Measurements from ENCODE around the gene SOX3. TPM values are rescaled to one million over a fixed set of nuclear protein-coding genes. Genes with fewer than 3 reads are reported as not detected.

Gene SOX3
- not detected for total RNA-seq

GRCh38 chrX:140504371-140505324 is at the start of gene SOX3:
SOX3 (minus strand) TSS chrX:140505069; CDS start chrX:140505060, 9 bp downstream.
- H3K27me3 Mint-ChIP-seq = peaks cover 59% of the 10 kb centered on the region
- CTCF ChIA-PET = interaction anchor here (0.6 kb wide), 1 partner anchor 659 kb away, joined by 3 read pairs; no protein-coding TSS in a partner anchor
- intact Hi-C loops (cut with micrococcal nuclease) = no loop called here

DNA sequence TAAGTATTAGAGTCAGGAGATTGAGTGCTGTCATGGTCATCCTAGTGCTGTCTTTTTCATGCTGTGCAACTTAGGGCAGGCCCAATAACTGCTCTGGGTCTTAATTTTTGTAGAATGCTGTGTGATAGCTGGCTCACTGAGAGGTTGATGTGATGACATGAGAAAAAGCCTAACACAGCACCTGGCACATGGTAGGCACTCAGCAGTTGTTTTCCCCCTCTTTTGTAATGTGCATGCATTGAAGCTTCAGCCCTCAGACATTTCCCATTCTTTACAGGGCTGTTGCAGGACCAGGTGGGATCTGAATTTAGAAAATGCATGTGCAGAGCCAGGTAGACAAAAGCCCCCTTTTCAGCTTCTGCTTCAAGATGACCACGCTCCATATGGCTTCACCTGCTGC is 44.1 kb upstream of the SOX3 start:
- intact Hi-C loops (cut with micrococcal nuclease) = no loop called here
- no peak for TF ChIP-seq CTCF (IDR thresholded peaks at IDR 0.05)
- no peaks in the 10 kb centered on the region for H3K27me3 Mint-ChIP-seq
- no peaks in the 10 kb centered on the region for H3K9me3 Mint-ChIP-seq
- H3K36me3 Mint-ChIP-seq (ENCODE audit: low read depth) = no peaks in the 10 kb centered on the region
- ChIA-PET POLR2A (no interaction called here), CTCF (no interaction called here)
- H3K27ac Mint-ChIP-seq = no peak overlapping the region
- DNase-seq = no peak
- no peak overlapping the region for H3K4me3 Mint-ChIP-seq
- no peak for ATAC-seq
- H3K4me1 Mint-ChIP-seq (ENCODE audit: low read depth) = no peaks in the 10 kb centered on the region

More at GRCh38 chrX:140504371-140505324, at the start of gene SOX3:
- no peak within 1 kb of the TSS for H3K27ac Mint-ChIP-seq
- POLR2A ChIA-PET = no interaction called here
- DNase-seq = no peak
- H3K9me3 Mint-ChIP-seq = no peaks in the 10 kb centered on the region
- H3K4me3 Mint-ChIP-seq = no peak within 1 kb of the TSS
- no peak for TF ChIP-seq CTCF (IDR thresholded peaks at IDR 0.05)
- peaks cover 5% of the 10 kb centered on the region for H3K4me1 Mint-ChIP-seq (ENCODE audit: low read depth)
- ATAC-seq = no peak
- H3K36me3 Mint-ChIP-seq (ENCODE audit: low read depth) = no peaks in the 10 kb centered on the region

DNA sequence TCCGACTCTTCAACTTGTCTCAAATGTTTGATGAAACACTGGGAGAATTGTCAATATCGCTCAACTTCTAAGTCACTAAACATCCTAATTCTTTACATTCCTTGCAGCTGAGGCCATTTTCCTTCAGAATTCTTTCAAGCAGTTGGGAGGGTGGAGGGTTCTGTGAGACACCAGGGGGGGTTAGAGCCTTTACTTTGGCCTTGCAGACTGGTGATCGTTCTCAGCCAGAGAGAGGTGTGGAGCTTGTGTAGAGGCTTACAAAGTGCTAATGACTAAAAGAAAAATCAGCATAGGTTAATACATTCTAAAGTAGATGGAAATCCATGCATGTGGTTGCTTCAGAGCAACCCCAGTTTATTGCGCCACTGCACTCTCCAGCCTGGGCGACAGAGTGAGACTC is 21.3 kb upstream of the SOX3 start:
- TF ChIP-seq CTCF (IDR thresholded peaks at IDR 0.05) = no peak
- Mint-ChIP-seq H3K27ac (no peak overlapping the region), H3K36me3 (ENCODE audit: low read depth) (no peaks in the 10 kb centered on the region), H3K9me3 (no peaks in the 10 kb centered on the region), H3K4me3 (no peak overlapping the region), H3K4me1 (ENCODE audit: low read depth) (no peaks in the 10 kb centered on the region), H3K27me3 (no peaks in the 10 kb centered on the region)
- intact Hi-C loops (cut with micrococcal nuclease) = no loop called here
- POLR2A ChIA-PET = no interaction called here
- no peak for DNase-seq
- CTCF ChIA-PET = no interaction called here
- no peak for ATAC-seq

DNA sequence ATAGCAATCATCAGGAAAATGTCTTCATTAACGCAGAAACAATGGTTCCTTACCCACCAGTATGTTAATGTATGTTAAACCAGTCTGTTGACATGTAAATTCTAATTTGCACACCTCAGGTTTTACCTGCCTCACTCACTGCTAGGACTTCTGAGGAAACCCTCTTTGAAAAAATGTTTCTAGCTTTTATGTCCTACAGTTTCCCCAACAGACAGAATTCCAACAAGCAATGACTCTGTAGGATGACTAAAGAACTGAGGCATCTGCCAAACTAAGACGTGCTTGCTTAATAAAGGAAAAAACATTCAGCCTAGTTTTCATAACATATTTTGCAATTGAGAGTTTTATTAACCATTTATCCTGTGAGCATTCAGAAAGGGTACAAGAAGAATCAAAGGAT is 20.6 kb upstream of the SOX3 start:
- POLR2A ChIA-PET = no interaction called here
- Mint-ChIP-seq H3K27me3 (no peaks in the 10 kb centered on the region), H3K9me3 (no peaks in the 10 kb centered on the region), H3K4me1 (ENCODE audit: low read depth) (no peaks in the 10 kb centered on the region), H3K4me3 (no peak overlapping the region), H3K36me3 (ENCODE audit: low read depth) (no peaks in the 10 kb centered on the region), H3K27ac (no peak overlapping the region)
- CTCF ChIA-PET = no interaction called here
- TF ChIP-seq CTCF (IDR thresholded peaks at IDR 0.05) = no peak
- DNase-seq (no peak), ATAC-seq (no peak)
- intact Hi-C loops (cut with micrococcal nuclease) = no loop called here

DNA sequence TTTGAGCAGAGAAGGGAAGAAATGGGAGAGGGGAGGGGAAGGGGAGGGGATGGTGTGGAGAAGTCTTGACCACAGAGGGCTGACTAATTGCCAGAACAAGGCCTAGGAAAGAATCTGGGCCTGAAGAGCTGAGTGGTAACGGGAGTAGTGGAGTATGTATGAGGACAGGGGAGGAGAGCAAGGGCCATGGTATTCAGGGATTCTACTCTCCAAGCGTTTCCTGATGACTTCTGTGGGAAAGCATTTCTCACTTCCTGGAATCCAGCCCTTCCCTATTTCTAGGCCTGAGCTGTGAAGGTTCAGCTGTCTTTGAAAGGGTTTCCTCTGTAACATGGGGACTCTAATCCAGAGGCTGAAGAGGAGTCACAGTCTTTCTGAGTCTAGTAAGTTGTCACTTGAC is 19.7 kb upstream of the SOX3 start:
- Mint-ChIP-seq H3K9me3 (no peaks in the 10 kb centered on the region), H3K27me3 (no peaks in the 10 kb centered on the region), H3K27ac (no peak overlapping the region), H3K4me3 (no peak overlapping the region), H3K4me1 (ENCODE audit: low read depth) (no peaks in the 10 kb centered on the region), H3K36me3 (ENCODE audit: low read depth) (no peaks in the 10 kb centered on the region)
- no peak for ATAC-seq
- intact Hi-C loops (cut with micrococcal nuclease) = no loop called here
- CTCF ChIA-PET = no interaction called here
- TF ChIP-seq CTCF (IDR thresholded peaks at IDR 0.05) = no peak
- no peak for DNase-seq
- POLR2A ChIA-PET = no interaction called here

Data from activated CD8-positive, alpha-beta T cell treated with anti-CD3 and anti-CD28 coated beads for 36 hours (primary cell).